HepG2 (cell line): ENCODE measurements around the gene FGD5. TPM values are rescaled to one million over a fixed set of nuclear protein-coding genes. Genes with fewer than 3 reads are reported as not detected.
A peak's percentile ranks its signal among the peaks of the same experiment; 100 is the strongest.

Source experiments
- AGO1 ChIP-seq: fragments of 200-400 bp; formaldehyde crosslinking; IDR thresholded peaks from 2 replicates; pipeline ENCODE4 v1.6.1; 2017; ENCODE audit warnings: mild to moderate bottlenecking, low read depth, low read length, moderate library complexity; ENCODE audit not compliant: poor library complexity, severe bottlenecking
- GATAD1 ChIP-seq: IDR thresholded peaks from 2 replicates; pipeline ENCODE4 v1.6.1; 2016; ENCODE audit warnings: missing genetic modification reagents, missing compliant biosample characterization
- GFI1 ChIP-seq: sonication (generic); formaldehyde crosslinking; IDR thresholded peaks from 2 replicates; pipeline ENCODE4 v1.5.0; 2020; ENCODE audit warnings: missing genetic modification reagents, mild to moderate bottlenecking, borderline replicate concordance
- HNRNPLL ChIP-seq: fragments of 200-400 bp; formaldehyde crosslinking; IDR thresholded peaks from 2 replicates; pipeline ENCODE4 v1.6.1; 2017; ENCODE audit warnings: mild to moderate bottlenecking, low read depth, low read length; ENCODE audit not compliant: poor library complexity, severe bottlenecking
- HOXA3 ChIP-seq: sonication (generic); formaldehyde crosslinking; IDR thresholded peaks from 2 replicates; pipeline ENCODE4 v1.5.0; 2020; ENCODE audit warnings: missing genetic modification reagents
- KMT2B ChIP-seq: IDR thresholded peaks from 2 replicates; pipeline ENCODE4 v1.6.1; 2016; ENCODE audit warnings: missing genetic modification reagents, missing compliant biosample characterization
- MAF1 ChIP-seq: sonication (generic); formaldehyde crosslinking; IDR thresholded peaks from 2 replicates; pipeline ENCODE4 v1.5.0; 2020; ENCODE audit warnings: missing genetic modification reagents, borderline replicate concordance
- MAFG ChIP-seq: sonication (generic); formaldehyde crosslinking; IDR thresholded peaks from 2 replicates; pipeline ENCODE4 v1.5.1; 2020; ENCODE audit warnings: mild to moderate bottlenecking, missing genetic modification reagents
- MEIS2 ChIP-seq: sonication (generic); formaldehyde crosslinking; IDR thresholded peaks from 2 replicates; pipeline ENCODE4 v1.9.0; 2021; ENCODE audit warnings: mild to moderate bottlenecking, missing genetic modification reagents
- NFIC ChIP-seq: IDR thresholded peaks from 2 replicates; pipeline ENCODE4 v1.6.1; 2012; ENCODE audit warnings: mild to moderate bottlenecking, low read length, inconsistent platforms
- PHF21A ChIP-seq: sonication (generic); formaldehyde crosslinking; IDR thresholded peaks from 2 replicates; pipeline ENCODE4 v1.5.0; 2020; ENCODE audit warnings: mild to moderate bottlenecking, missing genetic modification reagents
- TIGD3 ChIP-seq: sonication (generic); formaldehyde crosslinking; IDR thresholded peaks from 2 replicates; pipeline ENCODE4 v1.5.1; 2020; ENCODE audit warnings: mild to moderate bottlenecking, missing genetic modification reagents, borderline replicate concordance
- ZBTB39 ChIP-seq: sonication (generic); formaldehyde crosslinking; IDR thresholded peaks from 2 replicates; pipeline ENCODE4 v1.5.0; 2020; ENCODE audit warnings: missing genetic modification reagents
- ZNF276 ChIP-seq: sonication (generic); formaldehyde crosslinking; IDR thresholded peaks from 2 replicates; pipeline ENCODE4 v1.4.0; 2020; ENCODE audit warnings: mild to moderate bottlenecking, low read depth, missing genetic modification reagents
- ZNF335 ChIP-seq: sonication (generic); formaldehyde crosslinking; IDR thresholded peaks from 2 replicates; pipeline ENCODE4 v1.4.0; 2020; ENCODE audit warnings: missing genetic modification reagents
- ZNF691 ChIP-seq: sonication (generic); formaldehyde crosslinking; IDR thresholded peaks from 2 replicates; pipeline ENCODE4 v1.4.0; 2020; ENCODE audit warnings: missing genetic modification reagents, low read depth, mild to moderate bottlenecking, borderline replicate concordance
- ZNF704 ChIP-seq: sonication (generic); formaldehyde crosslinking; IDR thresholded peaks from 2 replicates; pipeline ENCODE4 v1.8.1; 2023; ENCODE audit warnings: mild to moderate bottlenecking, inconsistent platforms, moderate library complexity, missing genetic modification reagents, borderline replicate concordance
- ZNF839 ChIP-seq: sonication (generic); formaldehyde crosslinking; IDR thresholded peaks from 2 replicates; pipeline ENCODE4 v1.4.0; 2020; ENCODE audit warnings: missing genetic modification reagents, mild to moderate bottlenecking, borderline replicate concordance
- polyA plus RNA-seq, 8 experiments: library from polyadenylated mRNA; depleted of rRNA in 3 of 8; stranded (reverse) in 7 of 8; unstranded in 1 of 8; fragments of >200 nt; fragmentation: Illumina TruSeq in 4 of 8; extraction: Trizol in 4 of 8; gene quantifications; 2 replicates each; pipeline versions ENCODE4 v1.2.1 to v1.2.3, GENCODE V29; 2011 to 2016; ENCODE audit warnings: low read depth in 4 of 8, missing spikeins in 1 of 8, mixed read lengths in 1 of 8; ENCODE audit not compliant: insufficient read depth in 1 of 8
- total RNA-seq, 5 experiments: library from RNA; depleted of rRNA; stranded (reverse); fragments of >200 nt; fragmentation: Illumina TruSeq; extraction: Trizol; gene quantifications; 2 replicates each; pipeline ENCODE4 v1.2.3, GENCODE V29; 2016; ENCODE audit warnings: low read depth in 1 of 5

Gene FGD5
- total and polyA plus RNA-seq, 2 of the 13 experiments (the other 11 are each of a cell fraction or from before 2014, with no cell fraction given) = 0.17 TPM; not detected in 1

GRCh38 chr3:14947100-14947885 lies 128.5 kb downstream of the FGD5 start, which contains the start of gene NR2C2 (continued):
- TF ChIP-seq ZBTB39 (CRISPR knock-in tag) (no peak), HNRNPLL (peak; percentile 87), ZNF839 (CRISPR knock-in tag) (no peak), MEIS2 (peak; percentile 19; the same call in 1 of the 2 replicates), MAFG (CRISPR knock-in tag) (no peak), TIGD3 (CRISPR knock-in tag) (no peak), AGO1 (no peak), ZNF704 (CRISPR knock-in tag) (0 out of 2 replicates have a peak, but pooled peaks have one; percentile 27), ZNF335 (no peak), HOXA3 (CRISPR knock-in tag) (peak; percentile 62; the same call in 1 of the 2 replicates), ZNF276 (no peak; the same call in 1 of the 2 replicates), GATAD1 (CRISPR knock-in tag) (peak; percentile 12; the same call in 1 of the 2 replicates), PHF21A (CRISPR knock-in tag) (peak; percentile 20; the same call in 1 of the 2 replicates), NFIC (0 out of 2 replicates have a peak, but pooled peaks have one; percentile 21), GFI1 (CRISPR knock-in tag) (no peak), KMT2B (CRISPR knock-in tag) (peak; percentile 67; the same call in 1 of the 2 replicates), MAF1 (0 out of 2 replicates have a peak, but pooled peaks have one; percentile 38), ZNF691 (0 out of 2 replicates have a peak, but pooled peaks have one; percentile 25)
